ENCODE data around the gene BMP2.

- TF ChIP-seq CTCF (conservative IDR thresholded peaks at IDR 0.05), result no peak
- TF ChIP-seq EZH2 (IDR thresholded peaks at IDR 0.05; ENCODE audit: low read depth), result no peak
Measured at GRCh38 chr20:6780433-6781190, 13.1 kb downstream of the BMP2 start.

Data from PC-9 (cell line).